Cortex of kidney (tissue), 1 donor: ENCODE data around the gene SLC16A5.

Source experiments
- DNase-seq: peaks from one replicate; lab custom pipeline; 2025; lab: John Stamatoyannopoulos, UW

SLC16A5 gene

DNA sequence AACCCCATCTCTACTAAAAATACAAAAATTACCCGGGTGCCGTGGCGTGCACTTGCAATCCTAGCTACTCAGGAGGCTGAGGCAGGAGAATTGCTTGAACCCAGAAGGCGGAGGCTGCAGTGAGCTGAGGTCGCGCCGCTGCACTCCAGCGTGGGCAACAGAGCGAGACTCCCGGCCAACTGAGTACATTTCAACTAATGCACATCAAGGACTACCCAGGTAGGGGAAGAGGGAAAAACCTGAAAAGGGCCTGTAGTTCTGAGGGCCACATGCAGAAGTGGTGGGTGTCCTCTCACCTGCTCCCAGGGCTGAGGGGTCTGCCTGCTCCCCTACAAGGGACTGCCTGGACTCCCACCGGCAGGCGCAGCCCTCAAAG is 584 bp upstream of the SLC16A5 start:
- no peak for DNase-seq

- no peak for DNase-seq
Measured at GRCh38 chr17:75088465-75089417, 987 bp downstream of the SLC16A5 start.

DNA sequence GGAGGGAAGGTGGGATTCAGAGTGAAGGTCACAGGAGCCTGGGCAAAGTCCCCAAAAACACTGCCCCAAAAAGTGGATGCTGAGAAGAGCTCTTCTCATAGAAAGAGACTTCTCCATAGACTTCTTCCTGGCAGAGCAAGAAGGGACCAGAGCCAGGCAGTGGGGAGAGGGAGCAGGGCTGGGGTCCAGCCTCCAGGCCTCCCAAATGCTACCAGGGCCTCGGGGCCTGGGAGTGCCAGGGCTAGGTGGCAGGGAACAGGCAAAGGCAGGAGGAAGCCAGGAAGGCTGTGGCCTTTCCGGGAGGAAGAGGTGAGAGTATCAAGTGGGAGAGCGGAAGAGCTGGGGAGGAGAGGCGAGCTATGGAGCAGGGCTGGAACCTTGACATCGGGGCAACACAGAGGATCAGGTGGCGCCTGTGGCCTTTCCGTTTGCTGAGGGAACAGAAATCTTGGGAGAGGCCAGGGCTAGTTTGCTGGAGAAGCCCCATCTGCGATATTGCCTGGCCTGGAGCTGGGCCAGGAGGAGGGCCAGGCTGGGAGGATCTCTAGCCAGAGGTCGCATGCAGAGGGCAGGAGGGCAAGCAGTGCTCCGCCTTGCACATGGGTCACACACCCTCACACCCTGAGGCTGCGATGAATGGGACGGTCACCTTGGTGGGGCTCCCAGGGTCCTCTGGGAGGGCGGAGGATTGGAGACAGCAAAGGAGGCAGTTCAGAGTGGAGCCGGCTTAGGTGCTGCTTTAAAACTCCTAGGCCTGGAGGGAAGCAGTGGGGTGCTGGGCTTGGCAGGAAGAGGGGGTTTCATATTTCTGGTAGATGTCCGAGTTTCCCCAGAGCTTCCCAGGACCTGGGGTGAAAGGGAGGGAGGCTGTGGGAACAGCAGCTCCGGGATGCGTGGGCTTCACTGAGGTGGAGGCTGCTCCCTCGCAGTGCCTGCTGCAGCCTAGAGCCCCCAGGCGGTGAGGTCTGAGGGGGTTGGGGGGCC is 3.4 kb downstream of the SLC16A5 start:
- DNase-seq: no peak

DNA sequence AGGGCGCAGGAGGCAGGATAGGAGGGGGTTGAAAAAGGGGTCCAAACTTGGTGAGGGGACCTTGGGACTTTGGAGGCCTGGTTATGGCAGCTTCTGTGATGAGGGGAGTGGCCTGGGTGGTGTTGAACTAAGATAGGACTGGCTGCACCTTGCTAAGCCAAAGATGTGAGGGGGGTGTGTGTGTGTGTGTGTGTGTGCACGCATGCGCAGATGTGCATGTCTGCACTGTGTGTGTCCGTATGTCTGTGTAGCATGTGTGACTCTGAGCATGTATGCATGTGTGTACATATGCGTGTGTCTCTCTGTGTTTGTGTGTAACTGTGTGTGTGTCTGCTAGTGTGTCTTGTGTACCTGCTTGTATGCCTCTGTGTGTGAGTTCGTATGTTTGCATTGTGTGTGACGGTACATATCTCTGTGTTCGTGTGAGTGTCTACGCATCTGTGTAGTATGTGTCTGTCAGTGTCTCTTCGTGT is 4.1 kb downstream of the SLC16A5 start:
- DNase-seq: no peak

- no peak for DNase-seq
Measured at GRCh38 chr17:75093548-75094158, 5.9 kb downstream of the SLC16A5 start.

GRCh38 chr17:75094871-75095399 is 7.2 kb downstream of the SLC16A5 start:
- no peak for DNase-seq

DNA sequence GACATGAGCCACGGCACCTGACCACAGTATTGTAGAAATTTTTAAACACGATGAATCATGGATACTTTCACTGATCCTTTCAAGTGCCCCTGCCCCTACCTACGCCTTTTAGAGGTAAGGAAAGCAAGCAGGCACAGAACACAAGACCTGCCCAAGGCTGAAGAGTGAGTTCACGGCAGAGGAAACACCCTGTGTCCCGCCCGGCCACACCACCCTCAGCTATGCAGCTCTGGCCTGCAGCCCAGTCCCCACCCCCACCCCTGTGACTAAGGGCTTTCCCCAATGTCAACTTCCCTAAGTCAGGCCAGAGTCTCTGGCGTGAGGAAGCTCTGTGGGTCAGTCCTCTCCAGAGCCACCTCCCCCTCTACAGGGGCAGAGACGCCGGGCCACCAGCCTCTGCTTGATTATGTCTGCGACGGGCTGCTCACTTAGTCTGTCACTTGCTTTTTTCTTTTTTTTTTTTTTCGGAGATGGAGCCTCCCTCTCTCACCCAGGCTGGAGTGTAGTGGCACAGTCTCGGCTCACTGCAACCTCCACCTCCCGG is 8.4 kb downstream of the SLC16A5 start:
- DNase-seq: no peak

DNA sequence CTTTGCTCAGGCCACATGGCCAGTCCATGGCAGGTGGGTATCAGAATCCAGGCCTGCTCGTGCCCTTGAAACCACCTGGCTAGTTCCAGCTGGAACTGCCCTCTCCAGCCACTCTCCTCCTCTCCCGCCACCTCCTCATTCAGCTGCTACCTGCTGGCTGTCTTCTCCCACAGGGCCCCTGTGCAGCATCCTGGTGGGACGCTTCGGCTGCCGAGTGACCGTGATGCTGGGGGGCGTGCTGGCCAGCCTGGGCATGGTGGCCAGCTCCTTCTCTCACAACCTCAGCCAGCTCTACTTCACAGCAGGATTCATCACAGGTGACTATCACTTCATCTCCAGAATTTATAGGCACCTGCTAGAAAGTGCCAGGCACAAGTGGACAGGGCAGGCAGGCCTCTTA is 10.1 kb downstream of the SLC16A5 start:
- DNase-seq: no peak

DNA sequence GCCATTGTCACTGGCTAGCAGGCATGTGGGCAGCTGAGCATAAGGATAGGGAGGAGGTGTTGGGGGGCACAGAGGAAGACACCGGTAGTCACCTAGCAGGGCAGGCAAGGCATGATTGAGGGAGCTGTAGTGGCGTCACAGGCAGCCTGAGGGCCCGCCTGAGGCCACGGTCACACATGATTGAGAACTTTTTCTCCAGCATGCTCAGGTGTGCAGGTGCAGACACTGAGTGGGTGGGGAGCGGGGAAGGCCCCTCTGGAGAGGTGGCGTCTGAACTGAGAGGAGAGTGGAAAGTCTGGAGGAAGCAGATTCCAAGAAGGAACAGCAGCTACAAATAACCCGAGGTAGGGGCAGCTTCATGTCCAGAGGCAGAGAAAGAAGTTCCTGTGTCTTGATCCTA is 11.1 kb downstream of the SLC16A5 start:
- DNase-seq: no peak

GRCh38 chr17:75099881-75100595 is 12.3 kb downstream of the SLC16A5 start:
- DNase-seq: no peak

DNA sequence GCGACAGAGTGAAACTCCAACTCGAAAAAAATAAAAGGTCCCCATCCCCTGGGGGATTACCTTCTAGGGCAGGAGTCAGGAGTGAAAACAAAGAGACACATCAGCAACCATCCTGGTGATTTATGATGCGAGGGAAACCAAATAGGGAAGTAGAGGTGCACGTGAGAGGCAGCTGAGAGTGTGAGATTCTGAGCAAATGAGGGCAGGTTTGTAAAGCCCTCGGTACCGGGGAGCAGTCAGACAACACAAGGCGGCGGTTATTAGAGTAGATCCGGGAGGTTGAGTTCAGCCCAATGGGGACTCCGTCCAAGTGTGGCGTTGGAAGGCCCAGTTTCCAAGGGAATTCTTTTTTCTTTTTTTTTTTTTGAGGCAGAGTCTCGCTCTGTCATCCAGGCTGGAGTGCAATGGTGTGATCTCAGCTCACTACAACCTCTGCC is 14.6 kb downstream of the SLC16A5 start:
- DNase-seq: no peak

GRCh38 chr17:75103601-75104554 is 16.1 kb downstream of the SLC16A5 start:
- no peak for DNase-seq

DNA sequence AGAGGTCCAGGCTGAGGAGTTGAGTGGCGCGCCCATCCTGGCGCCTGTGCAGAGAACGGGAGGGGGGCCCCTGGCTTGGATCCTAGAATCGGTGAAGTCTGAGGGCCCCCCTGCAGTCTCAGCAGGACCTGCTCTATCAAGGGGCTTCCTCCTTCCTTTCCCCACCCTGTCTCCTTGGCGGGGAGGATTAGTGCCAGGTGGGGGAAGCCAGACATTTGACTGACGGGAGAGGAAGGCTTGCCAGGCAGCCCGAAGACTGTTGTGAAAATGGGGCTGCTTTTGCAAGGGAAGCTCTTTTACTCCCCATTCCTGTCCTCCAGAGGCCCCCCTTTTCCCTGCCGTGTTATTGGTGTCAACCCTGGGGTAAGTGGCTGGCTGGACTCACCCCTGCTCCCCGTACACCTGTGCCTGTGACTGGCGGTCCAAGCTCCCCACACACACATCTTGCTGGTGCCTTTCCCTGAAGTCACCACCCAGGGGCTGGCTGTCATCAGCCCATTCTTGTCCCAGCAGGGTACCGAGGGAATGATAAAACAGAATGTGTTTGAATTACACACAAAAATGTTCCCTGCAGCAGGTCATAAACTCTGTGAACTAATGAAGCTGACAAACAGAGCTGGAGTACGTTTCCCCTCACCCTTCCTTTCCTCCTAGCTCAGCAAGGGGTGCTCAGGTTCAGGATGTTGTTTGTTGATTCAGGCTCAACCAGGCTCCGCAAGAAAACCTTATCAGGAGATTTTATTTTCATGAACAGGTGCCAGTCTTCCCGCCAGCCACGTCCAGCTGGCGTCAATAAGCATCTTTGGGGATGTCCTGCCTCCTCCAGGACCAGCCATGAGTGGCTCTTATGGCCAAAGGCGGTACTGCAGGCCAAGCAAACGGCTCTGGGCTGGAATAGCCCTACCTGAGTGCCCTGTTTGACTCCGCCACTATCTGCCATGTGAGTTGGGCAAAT is 17.6 kb downstream of the SLC16A5 start:
- no peak for DNase-seq

DNA sequence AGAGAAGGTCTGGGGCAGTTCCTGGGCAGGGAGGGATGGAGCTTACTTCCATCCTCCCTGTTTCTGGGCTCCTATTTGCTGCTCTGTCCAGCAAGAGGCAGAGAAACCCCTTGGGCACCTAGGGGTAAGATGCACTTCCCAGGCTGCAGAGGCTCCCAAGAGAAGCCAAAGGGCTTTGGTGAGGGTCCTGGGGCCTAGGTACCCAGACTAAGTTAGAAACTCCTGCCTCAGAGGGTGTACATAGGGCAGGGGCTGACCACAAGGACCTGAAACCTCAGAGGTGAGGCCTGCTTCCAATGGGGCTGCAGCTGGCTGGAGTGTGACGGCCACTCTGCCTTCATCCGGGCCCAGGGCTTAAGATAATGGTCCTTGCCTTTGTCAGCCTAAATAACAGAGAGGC is 20.4 kb downstream of the SLC16A5 start:
- DNase-seq: no peak

GRCh38 chr17:75109046-75109406 is 21.3 kb downstream of the SLC16A5 start:
- no peak for DNase-seq

GRCh38 chr17:75109407-75110233 is 21.9 kb downstream of the SLC16A5 start, which contains the start of gene ARMC7:
Gene ARMC7 (plus strand): TSS chr17:75109969. CDS start chr17:75110289, 320 bp downstream.
- no peak for DNase-seq

DNA sequence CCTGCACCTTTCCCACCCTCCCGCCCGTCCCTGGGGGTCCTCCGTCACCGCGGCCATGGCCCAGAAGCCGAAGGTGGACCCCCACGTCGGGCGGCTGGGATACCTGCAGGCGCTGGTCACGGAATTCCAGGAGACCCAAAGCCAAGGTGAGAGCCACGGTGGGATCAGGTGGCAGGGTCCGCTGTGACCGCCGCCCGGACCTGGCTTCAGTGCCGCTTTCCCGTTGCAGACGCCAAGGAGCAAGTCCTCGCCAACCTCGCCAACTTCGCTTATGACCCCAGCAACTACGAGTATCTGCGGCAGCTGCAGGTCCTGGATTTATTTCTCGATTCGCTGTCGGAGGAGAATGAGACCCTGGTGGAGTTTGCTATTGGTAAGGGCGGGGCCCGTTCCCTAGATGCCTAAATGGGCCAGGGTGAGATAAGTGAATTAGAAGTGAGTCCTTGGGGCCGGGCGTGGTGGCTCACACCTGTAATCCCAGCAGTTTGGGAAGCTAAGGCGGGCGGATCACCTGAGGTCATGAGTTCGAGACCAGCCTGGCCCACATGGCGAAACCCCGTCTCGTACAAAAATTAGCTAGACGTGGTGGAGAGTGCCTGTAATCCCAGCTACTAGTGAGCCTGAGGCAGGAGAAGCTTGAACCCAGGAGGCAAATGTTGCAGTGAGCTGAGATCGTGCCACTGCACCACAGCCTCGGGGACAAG is 22.6 kb downstream of the SLC16A5 start:
- no peak for DNase-seq
